Mesendoderm (in vitro differentiated cells): ENCODE results near the gene ADAM8.

Experiments
- DNase-seq: peaks from one replicate; pipeline ENCODE4 v3.0.0; 2013
- H2AK5ac ChIP-seq: 2 replicates; pipeline ENCODE4 v1.6.1; 2013; ENCODE audit warnings: low read length, inconsistent platforms
- H2BK120ac ChIP-seq: 2 replicates; pipeline ENCODE4 v1.6.1; 2013; ENCODE audit warnings: low read depth, mild to moderate bottlenecking, low read length, moderate library complexity, mixed read lengths
- H2BK15ac ChIP-seq: replicated peaks from 2 replicates; pipeline ENCODE4 v1.6.1; 2013; ENCODE audit warnings: low read depth, mild to moderate bottlenecking, moderate library complexity
- H2BK5ac ChIP-seq: 2 replicates; pipeline ENCODE4 v1.6.1; 2013; ENCODE audit warnings: low read length, inconsistent platforms
- H3K18ac ChIP-seq: 2 replicates; pipeline ENCODE4 v1.6.1; 2013; ENCODE audit warnings: mild to moderate bottlenecking, low read length, mixed read lengths
- H3K23ac ChIP-seq: one replicate; pipeline ENCODE4 v1.6.1; 2013; ENCODE audit warnings: low read length
- H3K27ac ChIP-seq: 2 replicates; pipeline ENCODE4 v1.5.1; 2013; ENCODE audit warnings: low read depth, mild to moderate bottlenecking, inconsistent platforms, low read length, moderate library complexity
- H3K27me3 ChIP-seq: 2 replicates; pipeline ENCODE4 v1.6.1; 2013; ENCODE audit warnings: low read length, control low read depth, mild to moderate bottlenecking, inconsistent platforms; ENCODE audit not compliant: insufficient read depth, poor library complexity
- H3K36me3 ChIP-seq: 2 replicates; pipeline ENCODE4 v1.6.1; 2013; ENCODE audit warnings: low read length, inconsistent platforms; ENCODE audit not compliant: control insufficient read depth, insufficient read depth
- H3K4ac ChIP-seq: one replicate; pipeline ENCODE4 v1.6.1; 2013; ENCODE audit warnings: low read depth, mild to moderate bottlenecking, low read length, moderate library complexity
- H3K4me1 ChIP-seq: 2 replicates; pipeline ENCODE4 v1.6.1; 2013; ENCODE audit warnings: low read depth, low read length, inconsistent platforms; ENCODE audit not compliant: control insufficient read depth
- H3K4me2 ChIP-seq: 2 replicates; pipeline ENCODE4 v1.6.1; 2013; ENCODE audit warnings: low read length
- H3K4me3 ChIP-seq: 2 replicates; pipeline ENCODE4 v1.5.1; 2013; ENCODE audit warnings: mild to moderate bottlenecking, low read length
- H3K56ac ChIP-seq: one replicate; pipeline ENCODE4 v1.6.1; 2013; ENCODE audit warnings: low read length
- H3K79me1 ChIP-seq: 2 replicates; pipeline ENCODE4 v1.6.1; 2013; ENCODE audit warnings: low read length, inconsistent platforms
- H3K79me2 ChIP-seq: 2 replicates; pipeline ENCODE4 v1.6.1; 2013; ENCODE audit warnings: mild to moderate bottlenecking, low read length; ENCODE audit not compliant: control insufficient read depth, insufficient read depth
- H3K9ac ChIP-seq: 2 replicates; pipeline ENCODE4 v1.6.1; 2013; ENCODE audit warnings: low read length, inconsistent platforms
- H4K5ac ChIP-seq: one replicate; pipeline ENCODE4 v1.6.1; 2013; ENCODE audit warnings: low read length
- H4K8ac ChIP-seq: one replicate; pipeline ENCODE4 v1.6.1; 2013; ENCODE audit warnings: low read depth, mild to moderate bottlenecking, control low read depth, low read length, moderate library complexity
- WGBS: extraction: QIAGEN DNeasy Blood & Tissue Kit; methylation state at CpG from one replicate; pipeline ENCODE4 v1.1.7; 2013; ENCODE audit warnings: low lambda C conversion rate, missing lambda C conversion rate; ENCODE audit not compliant: insufficient coverage; ENCODE audit errors: extremely low coverage; 5-methylcytosine and 5-hydroxymethylcytosine counted together

The ADAM8 gene

GRCh38 chr10:133307776-133308420, 31.2 kb upstream of the ADAM8 start:
- Histone ChIP-seq H3K23ac (no peak overlapping the region), H2AK5ac (no peak overlapping the region), H2BK5ac (no peak overlapping the region), H3K79me2 (peaks cover 24% of the 10 kb centered on the region), H3K36me3 (peaks cover 2% of the 10 kb centered on the region), H3K79me1 (peaks cover 27% of the 10 kb centered on the region), H3K27ac (no peak overlapping the region), H3K4ac (no peak overlapping the region), H3K4me2 (peak overlapping the region; percentile 91), H4K8ac (no peak overlapping the region), H3K9ac (peak overlapping the region; percentile 95), H3K4me3 (peak overlapping the region; percentile 69), H3K18ac (no peak overlapping the region), H4K5ac (no peak overlapping the region), H3K56ac (peak overlapping the region; percentile 93), H3K27me3 (no peaks in the 10 kb centered on the region), H2BK15ac (no peak overlapping the region), H3K4me1 (no peaks in the 10 kb centered on the region), H2BK120ac (no peak overlapping the region)
- DNase-seq: peak; percentile 77
- no CpG with 5 or more reads among the region's 25 CpGs for WGBS

- Histone ChIP-seq H3K27me3 (no peaks in the 10 kb centered on the region), H2BK120ac (no peak overlapping the region), H3K4me3 (no peak overlapping the region), H2AK5ac (no peak overlapping the region), H4K5ac (no peak overlapping the region), H3K56ac (no peak overlapping the region), H3K4me2 (no peak overlapping the region), H3K79me1 (peaks cover 29% of the 10 kb centered on the region), H3K4me1 (no peaks in the 10 kb centered on the region), H2BK15ac (no peak overlapping the region), H3K18ac (no peak overlapping the region), H3K79me2 (peaks cover 24% of the 10 kb centered on the region), H3K9ac (no peak overlapping the region), H2BK5ac (no peak overlapping the region), H3K23ac (no peak overlapping the region), H3K4ac (no peak overlapping the region), H4K8ac (no peak overlapping the region), H3K36me3 (peaks cover 2% of the 10 kb centered on the region), H3K27ac (no peak overlapping the region)
- no peak for DNase-seq
- no CpG with 5 or more reads among the region's 17 CpGs for WGBS
Measured at GRCh38 chr10:133306941-133307379, 30.3 kb upstream of the ADAM8 start.

- peak; percentile 29 for DNase-seq
- H3K4me2 ChIP-seq: no peak overlapping the region
- H3K36me3 ChIP-seq: peaks cover 2% of the 10 kb centered on the region
- no peak overlapping the region for H4K8ac ChIP-seq
- H2AK5ac ChIP-seq: no peak overlapping the region
- no peak overlapping the region for H2BK5ac ChIP-seq
- no peak overlapping the region for H2BK120ac ChIP-seq
- H3K79me1 ChIP-seq: peaks cover 29% of the 10 kb centered on the region
- H4K5ac ChIP-seq: no peak overlapping the region
- no peak overlapping the region for H3K4me3 ChIP-seq
- H2BK15ac ChIP-seq: no peak overlapping the region
- no peak overlapping the region for H3K18ac ChIP-seq
- no peak overlapping the region for H3K27ac ChIP-seq
- no peaks in the 10 kb centered on the region for H3K27me3 ChIP-seq
- no peak overlapping the region for H3K56ac ChIP-seq
- no peak overlapping the region for H3K9ac ChIP-seq
- WGBS: no CpG with 5 or more reads among the region's 5 CpGs
- H3K23ac ChIP-seq: no peak overlapping the region
- no peak overlapping the region for H3K4ac ChIP-seq
- no peaks in the 10 kb centered on the region for H3K4me1 ChIP-seq
- H3K79me2 ChIP-seq: peaks cover 24% of the 10 kb centered on the region
Measured at GRCh38 chr10:133306097-133306476, 29.4 kb upstream of the ADAM8 start.

DNA sequence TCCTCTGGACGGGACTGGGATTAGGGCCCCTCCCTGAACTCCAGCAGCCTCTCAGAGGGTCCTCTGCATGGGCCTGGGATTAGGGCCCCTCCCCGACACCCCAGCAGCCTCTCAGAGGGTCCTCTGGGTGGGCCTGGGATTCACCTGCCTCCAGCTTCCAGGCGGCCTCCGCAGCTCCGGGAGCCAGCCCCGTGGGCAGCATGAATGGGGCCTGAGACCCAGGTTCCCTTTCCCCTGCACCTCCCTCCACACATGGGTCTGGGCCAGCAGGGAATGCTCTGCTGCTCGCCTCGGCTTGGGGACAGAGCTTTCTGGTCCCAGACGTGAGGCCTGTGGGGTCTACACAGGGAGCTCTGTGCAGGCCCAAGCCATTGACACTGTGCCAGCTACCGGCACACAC, 26.5 kb upstream of the ADAM8 start:
- no peak overlapping the region for H4K5ac ChIP-seq
- H3K4ac ChIP-seq: no peak overlapping the region
- no peak for DNase-seq
- H2BK15ac ChIP-seq: no peak overlapping the region
- peaks cover 5% of the 10 kb centered on the region for H3K36me3 ChIP-seq
- H3K79me1 ChIP-seq: peaks cover 29% of the 10 kb centered on the region
- H3K9ac ChIP-seq: no peak overlapping the region
- no peaks in the 10 kb centered on the region for H3K27me3 ChIP-seq
- H3K4me3 ChIP-seq: no peak overlapping the region
- no peaks in the 10 kb centered on the region for H3K4me1 ChIP-seq
- no peak overlapping the region for H4K8ac ChIP-seq
- no CpG with 5 or more reads among the region's 10 CpGs for WGBS
- peaks cover 24% of the 10 kb centered on the region for H3K79me2 ChIP-seq
- H3K4me2 ChIP-seq: no peak overlapping the region
- no peak overlapping the region for H2BK5ac ChIP-seq
- no peak overlapping the region for H2AK5ac ChIP-seq
- H3K18ac ChIP-seq: no peak overlapping the region
- H2BK120ac ChIP-seq: no peak overlapping the region
- H3K27ac ChIP-seq: no peak overlapping the region
- H3K56ac ChIP-seq: no peak overlapping the region
- H3K23ac ChIP-seq: no peak overlapping the region

DNA sequence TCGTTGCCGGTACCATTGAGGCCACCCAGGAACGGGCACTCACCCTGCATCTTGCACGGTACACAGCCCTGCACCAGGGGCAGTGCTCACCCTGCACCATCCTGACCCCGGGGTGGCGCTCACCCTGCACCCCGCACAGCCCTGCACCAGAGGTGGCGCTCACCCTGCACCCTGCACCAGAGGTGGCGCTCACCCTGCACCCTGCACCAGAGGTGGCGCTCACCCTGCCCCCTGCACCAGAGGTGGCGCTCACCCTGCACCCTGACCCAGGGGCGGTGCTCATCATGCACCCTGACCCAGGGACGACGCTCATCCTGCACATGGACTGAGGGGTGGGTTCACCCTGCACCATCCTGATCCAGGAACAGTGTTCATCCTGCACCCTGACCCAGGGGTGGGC, 25.6 kb upstream of the ADAM8 start:
- Histone ChIP-seq H2AK5ac (no peak overlapping the region), H3K36me3 (peaks cover 8% of the 10 kb centered on the region), H2BK120ac (no peak overlapping the region), H4K8ac (no peak overlapping the region), H3K4ac (no peak overlapping the region), H3K27me3 (no peaks in the 10 kb centered on the region), H2BK5ac (no peak overlapping the region), H3K4me2 (no peak overlapping the region), H4K5ac (no peak overlapping the region), H3K79me2 (peaks cover 15% of the 10 kb centered on the region), H3K23ac (no peak overlapping the region), H3K27ac (no peak overlapping the region), H3K9ac (no peak overlapping the region), H3K79me1 (peaks cover 22% of the 10 kb centered on the region), H2BK15ac (no peak overlapping the region), H3K4me3 (no peak overlapping the region), H3K56ac (no peak overlapping the region), H3K4me1 (no peaks in the 10 kb centered on the region), H3K18ac (no peak overlapping the region)
- no CpG with 5 or more reads among the region's 14 CpGs for whole genome bisulfite sequencing
- no peak for DNase-seq

- peaks cover 10% of the 10 kb centered on the region for H3K36me3 ChIP-seq
- H4K8ac ChIP-seq: no peak overlapping the region
- H3K79me2 ChIP-seq: peaks cover 6% of the 10 kb centered on the region
- H3K56ac ChIP-seq: no peak overlapping the region
- no CpG with 5 or more reads among the region's 14 CpGs for WGBS
- no peak overlapping the region for H3K4ac ChIP-seq
- H2BK120ac ChIP-seq: no peak overlapping the region
- H3K4me2 ChIP-seq: no peak overlapping the region
- no peak for DNase-seq
- no peak overlapping the region for H4K5ac ChIP-seq
- no peak overlapping the region for H2BK15ac ChIP-seq
- no peak overlapping the region for H2BK5ac ChIP-seq
- H3K4me1 ChIP-seq: no peaks in the 10 kb centered on the region
- H3K23ac ChIP-seq: no peak overlapping the region
- no peak overlapping the region for H3K27ac ChIP-seq
- H3K9ac ChIP-seq: no peak overlapping the region
- H2AK5ac ChIP-seq: no peak overlapping the region
- no peaks in the 10 kb centered on the region for H3K27me3 ChIP-seq
- no peak overlapping the region for H3K4me3 ChIP-seq
- no peak overlapping the region for H3K18ac ChIP-seq
- peaks cover 9% of the 10 kb centered on the region for H3K79me1 ChIP-seq
Measured at GRCh38 chr10:133299738-133300137, 23.1 kb upstream of the ADAM8 start.
